OCI-LY3 (cell line): Measurements from ENCODE around the gene SYT2.

Source experiments
- H2AFZ ChIP-seq: fragments of 200-600, 300-600 bp; shearing (Covaris generic); 2 replicates; pipeline ENCODE4 v1.6.0; 2014; ENCODE audit warnings: antibody characterized with exemption, low read depth, low read length
- H3K27ac ChIP-seq: fragments of 200-600, 300-600 bp; sonication (generic); 2 replicates; pipeline ENCODE4 v1.5.1; 2014; ENCODE audit warnings: mild to moderate bottlenecking, low read length, moderate library complexity, mixed read lengths
- H3K27me3 ChIP-seq: fragments of 200-600, 300-600 bp; sonication (generic); 2 replicates; pipeline ENCODE4 v1.6.1; 2014; ENCODE audit warnings: low read depth, low read length, mixed read lengths
- H3K36me3 ChIP-seq: fragments of 200-600, 300-600 bp; sonication (generic); replicated peaks from 2 replicates; pipeline ENCODE3; 2014; ENCODE audit warnings: low read depth, low read length, mixed read lengths
- H3K4me1 ChIP-seq: fragments of 300-600, 200-600 bp; sonication (generic); 2 replicates; pipeline ENCODE4 v1.6.1; 2014; ENCODE audit warnings: low read length, mixed read lengths
- H3K4me2 ChIP-seq: fragments of 200-600, 300-600 bp; sonication (generic); 2 replicates; pipeline ENCODE4 v1.6.1; 2014; ENCODE audit warnings: low read length, mixed read lengths
- H3K4me3 ChIP-seq: fragments of 300-600, 200-600 bp; sonication (generic); 2 replicates; pipeline ENCODE4 v1.5.1; 2014; ENCODE audit warnings: antibody characterized with exemption, mild to moderate bottlenecking, low read length, moderate library complexity
- H3K79me2 ChIP-seq: fragments of 300-600, 200-600 bp; shearing (Covaris generic); 2 replicates; pipeline ENCODE4 v1.6.1; 2014; ENCODE audit warnings: mild to moderate bottlenecking, low read length, mixed read lengths
- H3K9ac ChIP-seq: fragments of 300-600, 200-600 bp; shearing (Covaris generic); 2 replicates; pipeline ENCODE4 v1.6.0; 2014; ENCODE audit warnings: mild to moderate bottlenecking, low read length, moderate library complexity
- H3K9me3 ChIP-seq: fragments of 200-600, 300-600 bp; shearing (Covaris generic); 2 replicates; pipeline ENCODE4 v1.6.1; 2014; ENCODE audit warnings: low read length, mixed read lengths; ENCODE audit not compliant: insufficient read depth
- H4K20me1 ChIP-seq: fragments of 200-600, 300-600 bp; sonication (generic); 2 replicates; pipeline ENCODE4 v1.6.1; 2016; ENCODE audit warnings: low read length, mixed read lengths; ENCODE audit not compliant: insufficient read depth
- CTCF ChIP-seq: fragments of 200-600, 300-600 bp; sonication (generic); IDR thresholded peaks from 2 replicates; pipeline ENCODE4 v1.5.1; 2014; ENCODE audit warnings: antibody characterized with exemption, low read length, low read depth
- EZH2phosphoT487 ChIP-seq: fragments of 200-600 bp; shearing (Covaris generic); IDR thresholded peaks from 2 replicates; pipeline ENCODE4 v1.6.1; 2018; ENCODE audit warnings: antibody characterized with exemption, mixed run types, low read depth

The SYT2 gene

GRCh38 chr1:202662081-202662480, 48.2 kb downstream of the SYT2 start:
- TF ChIP-seq EZH2phosphoT487 (no peak), CTCF (no peak)
- H3K27ac ChIP-seq = no peak overlapping the region
- H3K79me2 ChIP-seq = no peaks in the 10 kb centered on the region
- no peak overlapping the region for H3K4me3 ChIP-seq
- H3K9me3 ChIP-seq = no peaks in the 10 kb centered on the region
- 0 out of 2 replicates have a peak, but pooled peaks cover 5% of the 10 kb centered on the region for H4K20me1 ChIP-seq
- H3K36me3 ChIP-seq = no peaks in the 10 kb centered on the region
- H3K4me1 ChIP-seq = no peaks in the 10 kb centered on the region
- H3K27me3 ChIP-seq = peaks cover 66% of the 10 kb centered on the region
- H3K4me2 ChIP-seq = no peak overlapping the region
- no peak overlapping the region for H2AFZ ChIP-seq
- H3K9ac ChIP-seq = no peak overlapping the region

- TF ChIP-seq CTCF (peak; percentile 48), EZH2phosphoT487 (no peak)
- H3K27ac ChIP-seq = no peak overlapping the region
- H3K9ac ChIP-seq = no peak overlapping the region
- 0 out of 2 replicates have a peak, but pooled peaks cover 8% of the 10 kb centered on the region for H4K20me1 ChIP-seq
- H3K4me3 ChIP-seq = no peak overlapping the region
- no peaks in the 10 kb centered on the region for H3K79me2 ChIP-seq
- no peaks in the 10 kb centered on the region for H3K9me3 ChIP-seq
- H3K36me3 ChIP-seq = no peaks in the 10 kb centered on the region
- H3K4me2 ChIP-seq = no peak overlapping the region
- no peak overlapping the region for H2AFZ ChIP-seq
- H3K27me3 ChIP-seq = peaks cover 73% of the 10 kb centered on the region
- H3K4me1 ChIP-seq = no peaks in the 10 kb centered on the region
Measured at GRCh38 chr1:202661136-202661845, 49.0 kb downstream of the SYT2 start.

GRCh38 chr1:202659974-202660373, 50.3 kb downstream of the SYT2 start:
- no peaks in the 10 kb centered on the region for H3K4me1 ChIP-seq
- H3K36me3 ChIP-seq = no peaks in the 10 kb centered on the region
- no peak overlapping the region for H2AFZ ChIP-seq
- H3K4me2 ChIP-seq = no peak overlapping the region
- TF ChIP-seq CTCF = peak; percentile 25
- no peak for TF ChIP-seq EZH2phosphoT487
- H3K27me3 ChIP-seq = peaks cover 76% of the 10 kb centered on the region
- H3K9me3 ChIP-seq = no peaks in the 10 kb centered on the region
- 0 out of 2 replicates have a peak, but pooled peaks cover 12% of the 10 kb centered on the region for H4K20me1 ChIP-seq
- no peak overlapping the region for H3K27ac ChIP-seq
- no peak overlapping the region for H3K4me3 ChIP-seq
- no peaks in the 10 kb centered on the region for H3K79me2 ChIP-seq
- no peak overlapping the region for H3K9ac ChIP-seq

GRCh38 chr1:202659541-202659940, 50.7 kb downstream of the SYT2 start:
- no peak overlapping the region for H3K9ac ChIP-seq
- TF ChIP-seq EZH2phosphoT487 = no peak
- no peak for TF ChIP-seq CTCF
- peaks cover 81% of the 10 kb centered on the region for H3K27me3 ChIP-seq
- no peaks in the 10 kb centered on the region for H3K79me2 ChIP-seq
- H3K4me2 ChIP-seq = no peak overlapping the region
- 0 out of 2 replicates have a peak, but pooled peaks cover 12% of the 10 kb centered on the region for H4K20me1 ChIP-seq
- no peak overlapping the region for H3K4me3 ChIP-seq
- H3K4me1 ChIP-seq = no peaks in the 10 kb centered on the region
- H3K36me3 ChIP-seq = no peaks in the 10 kb centered on the region
- H3K9me3 ChIP-seq = no peaks in the 10 kb centered on the region
- H2AFZ ChIP-seq = no peak overlapping the region
- no peak overlapping the region for H3K27ac ChIP-seq
